ENCODE measurements around the gene TMEM219. TPM values are rescaled to one million over a fixed set of nuclear protein-coding genes. Genes with fewer than 3 reads are reported as not detected.

The TMEM219 gene
- total RNA-seq, 4 donors from 2014 or later: 48.1 to 120 (median 60.2) TPM

- Histone ChIP-seq H3K27ac (peak within 1 kb of the TSS; percentile 94 to 100 (median 98)), H3K4me3 (peak within 1 kb of the TSS; percentile 90 to 99 (median 94)), H3K4me1 (peaks cover 26 to 28% of the 10 kb centered on the region in 2 donors), H3K9me3 (no peaks in the 10 kb centered on the region), H3K36me3 (peaks cover 0 to 15% of the 10 kb centered on the region in 2 donors), H3K27me3 (no peaks in the 10 kb centered on the region)
- in situ Hi-C loops (cut with MboI; ENCODE audit: low sequenced_read_pairs in 4 of 4): loop anchor here in 1 of 4 donors (10.0 kb wide), 1 partner anchor 49 kb away; the partner anchor contains the start of gene KCTD13
- DNase-seq: peak; percentile 97 to 99
- peak; percentile 83 to 86 for TF ChIP-seq POLR2A (IDR thresholded peaks at IDR 0.05)
- TF ChIP-seq CTCF (IDR thresholded peaks at IDR 0.05 in 4 of 5, conservative IDR thresholded peaks at IDR 0.05 in 1 of 5): no peak
- intact Hi-C loops (cut with DNase I; ENCODE audit: low total_unique reads): loop anchor here (1.0 to 2.0 kb wide), 2 partner anchors 23 to 47 kb away; partner anchors contain the start of genes INO80E and KCTD13
- peak; percentile 91 to 94 for ATAC-seq
Observed at GRCh38 chr16:29973384-29974246, 11.7 kb downstream of the TMEM219 start, which contains the start of gene TAOK2. TSS of gene TAOK2 (plus strand) at chr16:29973868. CDS start at chr16:29977773, 3,905 bp downstream.

- peak in 1 of 2 donors; percentile 57 for TF ChIP-seq POLR2A (IDR thresholded peaks at IDR 0.05)
- TF ChIP-seq CTCF (IDR thresholded peaks at IDR 0.05 in 4 of 5, conservative IDR thresholded peaks at IDR 0.05 in 1 of 5): no peak
- peaks cover 0 to 19% of the 10 kb centered on the region in 2 donors for H3K36me3 ChIP-seq
- H3K27ac ChIP-seq: peak overlapping the region; percentile 94 to 100 (median 98)
- in situ Hi-C loops (cut with MboI; ENCODE audit: low sequenced_read_pairs in 4 of 4): loop anchor here in 1 of 4 donors (10.0 kb wide), 1 partner anchor 50 kb away; the partner anchor contains the start of gene KCTD13
- DNase-seq (no peak), ATAC-seq (peak in 1 of 2 donors; percentile 24)
- peak overlapping the region; percentile 90 to 99 (median 94) for H3K4me3 ChIP-seq
- H3K4me1 ChIP-seq: peaks cover 26 to 28% of the 10 kb centered on the region in 2 donors
- no peaks in the 10 kb centered on the region for H3K27me3 ChIP-seq
- intact Hi-C loops (cut with DNase I; ENCODE audit: low total_unique reads): loop anchor here (5.0 kb wide), 1 partner anchor 162 kb away; the partner anchor contains the start of gene PRRT2
- H3K9me3 ChIP-seq: no peaks in the 10 kb centered on the region
Observed at GRCh38 chr16:29974291-29975133, 12.6 kb downstream of the TMEM219 start.

GRCh38 chr16:29975134-29975538 lies 13.3 kb downstream of the TMEM219 start:
- Histone ChIP-seq H3K4me1 (peaks cover 26 to 28% of the 10 kb centered on the region in 2 donors), H3K36me3 (peaks cover 0 to 22% of the 10 kb centered on the region in 2 donors), H3K27ac (peak overlapping the region; percentile 94 to 100 (median 98)), H3K9me3 (no peaks in the 10 kb centered on the region), H3K27me3 (no peaks in the 10 kb centered on the region), H3K4me3 (peak overlapping the region; percentile 90 to 99 (median 94))
- TF ChIP-seq CTCF (IDR thresholded peaks at IDR 0.05 in 4 of 5, conservative IDR thresholded peaks at IDR 0.05 in 1 of 5) (no peak), POLR2A (IDR thresholded peaks at IDR 0.05) (no peak)
- ATAC-seq (no peak), DNase-seq (no peak)
- intact Hi-C loops (cut with DNase I; ENCODE audit: low total_unique reads): loop anchor here (5.0 kb wide), 1 partner anchor 163 kb away; the partner anchor contains the start of gene PRRT2
- in situ Hi-C loops (cut with MboI; ENCODE audit: low sequenced_read_pairs in 4 of 4): loop anchor here in 1 of 4 donors (10.0 kb wide), 1 partner anchor 50 kb away; the partner anchor contains the start of gene KCTD13
